Activated T-cell treated with anti-CD3 and anti-CD28 coated beads, Interleukin-2, amount 50 U/mL, for 1 hour (primary cell): ENCODE measurements around the gene ABCA13.

Experiments used
- DNase-seq: peaks from one replicate; pipeline ENCODE4 v3.0.0-alpha.2; 2020

The ABCA13 gene

GRCh38 chr7:48454750-48455192 is 283.5 kb downstream of the ABCA13 start:
- no peak for DNase-seq

- no peak for DNase-seq
Measured at GRCh38 chr7:48455363-48455762, 284.1 kb downstream of the ABCA13 start.

DNA sequence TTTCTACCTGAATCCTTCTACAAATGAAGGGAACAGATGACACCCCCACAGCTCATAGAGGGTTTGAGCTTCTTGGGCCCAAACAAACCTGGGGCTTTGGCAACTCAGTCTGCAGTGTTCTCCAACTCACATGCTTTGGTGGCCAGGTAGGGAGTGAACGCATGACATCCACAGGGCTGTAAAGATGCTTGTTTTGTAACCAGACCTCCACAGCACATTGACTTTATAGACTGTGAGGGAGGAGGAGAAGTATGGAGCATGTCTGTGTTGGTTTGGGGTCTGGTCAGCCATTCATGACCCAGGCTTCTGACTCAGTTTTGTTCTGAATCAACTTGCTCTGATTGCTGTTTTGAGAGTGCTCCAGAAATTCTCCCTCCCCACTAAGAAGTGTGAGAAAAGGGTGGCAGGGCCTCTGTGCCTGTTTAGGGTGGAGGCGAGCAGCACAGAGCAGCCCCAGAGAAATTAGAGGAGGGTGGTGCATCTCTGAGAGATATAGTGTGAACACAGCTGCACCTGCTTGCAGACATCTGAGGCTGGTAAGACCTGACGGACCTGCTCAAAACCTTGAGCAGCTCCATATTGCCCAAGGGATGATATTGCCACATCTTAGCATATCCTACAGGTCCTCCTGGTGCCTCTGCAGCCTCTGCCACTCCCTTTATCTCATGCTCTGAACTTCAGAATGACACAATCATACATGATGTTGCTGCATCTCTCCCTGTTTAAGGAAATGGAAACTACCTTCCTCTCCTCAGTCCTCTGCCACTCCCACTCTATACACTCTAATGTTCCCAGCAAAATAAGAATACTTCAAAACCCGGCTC is 287.7 kb downstream of the ABCA13 start:
- DNase-seq = no peak

DNA sequence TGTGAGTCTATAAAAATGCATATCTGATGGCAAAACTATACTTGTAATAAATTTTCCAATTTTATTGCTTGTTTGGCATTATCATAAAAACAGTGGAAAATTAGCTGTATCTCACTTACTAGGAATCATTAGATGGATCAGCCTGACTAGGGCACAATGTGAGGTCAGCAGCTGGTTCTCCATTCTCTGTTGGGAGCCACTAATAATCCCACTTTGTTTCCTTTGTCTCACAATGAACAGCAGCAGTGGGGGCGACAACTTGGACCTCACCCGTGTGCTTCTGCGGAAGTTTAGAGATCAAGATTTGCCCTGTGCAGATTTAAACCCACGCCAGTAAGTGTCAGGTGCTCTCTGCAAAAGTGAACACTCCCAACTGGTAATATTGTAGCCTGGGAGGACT is 295.5 kb downstream of the ABCA13 start:
- DNase-seq = no peak

GRCh38 chr7:48471196-48471595 is 299.9 kb downstream of the ABCA13 start:
- DNase-seq = no peak

- DNase-seq = no peak
Measured at GRCh38 chr7:48472640-48473039, 301.4 kb downstream of the ABCA13 start.

GRCh38 chr7:48473205-48473865 is 302.1 kb downstream of the ABCA13 start:
- no peak for DNase-seq

GRCh38 chr7:48481235-48481634 is 310.0 kb downstream of the ABCA13 start:
- no peak for DNase-seq

GRCh38 chr7:48497521-48497920 is 326.3 kb downstream of the ABCA13 start:
- DNase-seq = no peak

- no peak for DNase-seq
Measured at GRCh38 chr7:48502021-48502420, 330.8 kb downstream of the ABCA13 start.

- no peak for DNase-seq
Measured at GRCh38 chr7:48505051-48505450, 333.8 kb downstream of the ABCA13 start.

GRCh38 chr7:48505466-48505865 is 334.2 kb downstream of the ABCA13 start:
- DNase-seq = no peak

GRCh38 chr7:48506569-48506968 is 335.3 kb downstream of the ABCA13 start:
- DNase-seq = no peak

DNA sequence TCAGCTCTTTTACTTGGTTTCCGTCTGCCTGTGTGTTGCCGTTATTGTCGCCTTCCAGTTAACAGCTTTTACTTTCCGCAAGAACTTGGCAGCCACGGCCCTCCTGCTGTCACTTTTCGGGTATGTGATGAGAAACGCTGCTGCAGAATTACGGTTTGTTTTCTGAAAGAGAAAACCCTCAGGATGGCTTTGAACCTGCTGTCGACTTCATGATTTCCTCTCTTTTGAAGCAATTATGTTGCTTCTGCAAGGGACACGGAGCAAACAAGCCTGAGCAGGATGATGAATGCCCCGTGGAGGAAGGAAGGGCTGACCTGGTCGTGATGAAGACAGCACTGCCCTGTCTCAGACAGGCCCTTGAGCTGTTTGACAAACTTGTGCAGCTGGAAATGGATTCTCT is 339.8 kb downstream of the ABCA13 start:
- no peak for DNase-seq

DNA sequence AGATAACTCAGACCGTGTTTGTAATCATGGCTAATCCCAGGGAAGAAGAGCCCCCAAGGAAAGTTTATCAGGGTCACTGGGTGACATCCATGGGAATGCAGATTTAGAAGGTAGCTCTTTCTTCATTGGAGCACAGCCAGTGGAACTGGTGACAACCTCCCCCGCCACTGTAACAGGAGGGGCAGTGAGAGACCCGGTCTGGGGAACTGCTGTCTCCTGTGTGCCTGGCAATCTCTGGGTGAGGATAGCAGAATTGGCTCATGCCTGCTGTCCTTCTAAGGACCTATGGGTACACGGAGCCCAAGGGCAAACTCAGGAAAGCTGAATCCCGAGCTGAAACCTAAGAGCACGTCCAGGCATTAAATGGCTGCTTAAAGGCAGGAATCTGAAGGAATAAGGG is 341.6 kb downstream of the ABCA13 start:
- no peak for DNase-seq

GRCh38 chr7:48515171-48515570 is 343.9 kb downstream of the ABCA13 start:
- DNase-seq = no peak

- no peak for DNase-seq
Measured at GRCh38 chr7:48518092-48518491, 346.8 kb downstream of the ABCA13 start.

- no peak for DNase-seq
Measured at GRCh38 chr7:48522692-48523091, 351.4 kb downstream of the ABCA13 start.

GRCh38 chr7:48525736-48526732 is 354.8 kb downstream of the ABCA13 start:
- no peak for DNase-seq

- no peak for DNase-seq
Measured at GRCh38 chr7:48528646-48529045, 357.4 kb downstream of the ABCA13 start.

DNA sequence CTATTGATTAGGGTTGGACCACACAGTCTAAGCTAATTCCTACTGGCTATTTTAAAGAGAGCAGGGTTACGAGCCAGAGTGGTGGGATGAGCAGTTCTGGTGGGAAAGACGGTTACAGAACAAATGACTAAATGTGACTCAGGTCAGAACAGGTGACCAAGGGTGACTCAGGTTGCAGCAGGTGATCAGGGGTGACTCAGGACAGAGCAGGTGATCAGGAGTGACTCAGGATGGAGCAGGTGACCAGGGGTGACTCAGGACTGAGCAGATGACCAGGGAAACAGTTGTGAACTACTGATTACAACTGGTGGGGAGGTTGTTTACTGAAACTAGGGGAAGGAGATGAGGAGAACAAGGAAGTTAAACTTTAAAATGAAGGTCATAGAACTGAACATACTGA is 366.3 kb downstream of the ABCA13 start:
- DNase-seq = no peak

DNA sequence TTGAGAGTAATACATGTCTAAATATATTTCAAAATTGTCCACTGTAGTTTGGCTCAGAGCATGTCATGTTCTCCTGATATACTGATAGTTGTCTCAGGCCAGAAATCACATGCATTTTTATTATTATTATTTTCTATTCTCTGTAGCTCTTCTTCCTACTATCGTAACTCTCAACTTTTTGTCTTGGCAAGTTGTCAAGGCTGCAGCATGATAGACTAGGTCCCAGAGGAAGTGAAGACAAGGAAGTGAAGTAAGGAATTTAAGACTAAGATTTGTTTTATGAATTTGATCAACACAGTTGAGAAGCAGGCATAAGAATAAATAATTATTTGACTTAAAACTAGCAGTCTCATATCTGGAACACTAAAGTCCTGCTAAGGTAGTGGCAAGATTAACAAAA is 369.5 kb downstream of the ABCA13 start:
- DNase-seq = no peak

GRCh38 chr7:48548667-48549066 is 377.4 kb downstream of the ABCA13 start:
- no peak for DNase-seq
